Activated T-helper 2 cell treated with anti-CD3 and anti-CD28 coated beads, Interferon-gamma antibody, Interleukin-2, Interleukin-4, amounts not matched to agents 10 μg/mL and 5 μg/mL and 100 μg/mL, durations not matched to agents 14 hours and 24 hours and 36 hours (primary cell): ENCODE results near the gene ATP7A. TPM values are rescaled to one million over a fixed set of nuclear protein-coding genes. Genes with fewer than 3 reads are reported as not detected.
"Not testable (repeated sequence)": the region's sequence is repeated elsewhere in the genome, so short reads cannot be mapped to it uniquely, and the experiment has no call there.

Source experiments
- DNase-seq: peaks from one replicate; pipeline ENCODE4 v3.0.0; 2021; ENCODE audit warnings: low spot score
- H3K27ac Mint-ChIP-seq: one replicate; pipeline ENCODE4 v1.8.0; 2021; ENCODE audit warnings: mixed read lengths
- H3K27me3 Mint-ChIP-seq: one replicate; pipeline ENCODE4 v1.8.0; 2021; ENCODE audit warnings: low read depth, mixed read lengths
- H3K36me3 Mint-ChIP-seq: one replicate; pipeline ENCODE4 v1.8.0; 2021; ENCODE audit warnings: low read depth, mixed read lengths
- H3K4me1 Mint-ChIP-seq: one replicate; pipeline ENCODE4 v1.8.0; 2021; ENCODE audit warnings: low read depth, mixed read lengths
- H3K4me3 Mint-ChIP-seq: one replicate; pipeline ENCODE4 v1.8.0; 2021; ENCODE audit warnings: low read depth, mild to moderate bottlenecking, moderate library complexity, mixed read lengths
- H3K9me3 Mint-ChIP-seq: one replicate; pipeline ENCODE4 v1.8.0; 2021; ENCODE audit warnings: mixed read lengths
- intact Hi-C: fragments of 100-400 bp; cut with micrococcal nuclease; formaldehyde crosslinking; loops from one replicate; pipeline ENCODE4 v1.15.1; 2023
- total RNA-seq: library from RNA; stranded (reverse); gene quantifications from 2 replicates; pipeline ENCODE4 v1.2.3, GENCODE V29; 2022

ATP7A gene
- total RNA-seq = 6.2 and 6.6 TPM in 2 replicates

DNA sequence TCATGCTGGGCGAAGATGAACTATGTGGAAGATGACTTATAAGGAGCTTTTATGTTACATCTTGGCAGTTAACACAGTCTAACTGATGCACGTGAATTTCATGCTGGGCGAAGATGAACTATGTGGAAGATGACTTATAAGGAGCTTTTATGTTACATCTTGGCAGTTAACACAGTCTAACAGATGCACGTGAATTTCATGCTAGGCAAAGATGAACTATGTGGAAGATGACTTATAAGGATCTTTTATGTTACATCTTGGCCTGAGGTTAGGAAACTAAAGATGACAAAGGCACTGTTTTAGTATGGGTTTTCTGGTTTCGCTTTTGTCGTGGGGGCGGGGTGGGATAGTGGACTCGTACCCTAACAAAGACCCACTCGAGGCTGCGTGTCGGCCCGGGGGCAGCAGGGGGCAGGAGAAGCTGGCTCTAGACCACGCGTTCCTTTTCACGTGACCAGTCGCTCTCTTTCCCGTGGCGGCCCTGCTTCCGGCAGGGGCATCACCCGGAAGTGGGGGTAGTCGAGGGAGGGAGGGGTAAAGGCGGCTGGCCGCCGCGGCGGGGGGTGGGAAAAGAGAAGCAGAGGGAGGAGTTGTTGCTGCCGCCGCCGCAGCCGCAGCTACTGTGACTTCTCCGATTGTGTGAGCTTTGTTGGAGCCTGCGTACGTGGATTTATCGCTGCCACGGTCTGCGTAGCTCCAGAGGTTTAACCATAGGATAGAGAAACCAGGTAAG, at the start of gene ATP7A:
ATP7A (plus strand) TSS at position 586 of the 733 bp plus-strand sequence. CDS start 60,949 bp downstream, outside the sequence.
- Mint-ChIP-seq H3K4me1 (peaks cover 9% of the 10 kb centered on the region), H3K9me3 (no peaks in the 10 kb centered on the region), H3K27me3 (no peaks in the 10 kb centered on the region), H3K36me3 (peaks cover 3% of the 10 kb centered on the region), H3K4me3 (peak within 1 kb of the TSS; percentile 93), H3K27ac (peak within 1 kb of the TSS; percentile 97)
- intact Hi-C loops = loop anchor here (1.0 to 2.0 kb wide), 5 partner anchors 11 to 195 kb away; partner anchors contain the start of genes COX7B, MAGT1 and PGK1
- DNase-seq = peak; percentile 86

DNA sequence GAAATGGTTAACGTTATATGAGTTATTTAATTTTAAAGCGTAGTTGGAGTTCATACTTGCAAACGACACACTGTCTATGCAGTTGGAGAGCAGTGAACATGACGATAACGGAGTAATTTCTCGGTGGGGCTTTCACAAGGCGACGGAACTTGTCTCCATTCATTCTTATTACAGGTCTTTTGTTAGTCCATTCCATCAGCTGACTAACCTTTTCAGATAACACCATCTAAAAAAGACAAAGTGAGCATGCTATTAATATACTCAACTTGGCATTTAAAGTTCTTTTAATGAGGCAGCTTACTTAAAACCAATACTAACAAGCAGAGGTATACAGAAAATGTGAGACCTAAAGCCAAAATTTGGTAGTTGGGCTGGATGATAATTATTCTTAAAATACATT, 35.1 kb upstream of the ATP7A start:
- Mint-ChIP-seq H3K36me3 (peaks cover 35% of the 10 kb centered on the region), H3K4me1 (peaks cover 2% of the 10 kb centered on the region), H3K27me3 (no peaks in the 10 kb centered on the region), H3K9me3 (no peaks in the 10 kb centered on the region), H3K27ac (no peak overlapping the region), H3K4me3 (no peak overlapping the region)
- no peak for DNase-seq
- intact Hi-C loops = no loop called here

DNA sequence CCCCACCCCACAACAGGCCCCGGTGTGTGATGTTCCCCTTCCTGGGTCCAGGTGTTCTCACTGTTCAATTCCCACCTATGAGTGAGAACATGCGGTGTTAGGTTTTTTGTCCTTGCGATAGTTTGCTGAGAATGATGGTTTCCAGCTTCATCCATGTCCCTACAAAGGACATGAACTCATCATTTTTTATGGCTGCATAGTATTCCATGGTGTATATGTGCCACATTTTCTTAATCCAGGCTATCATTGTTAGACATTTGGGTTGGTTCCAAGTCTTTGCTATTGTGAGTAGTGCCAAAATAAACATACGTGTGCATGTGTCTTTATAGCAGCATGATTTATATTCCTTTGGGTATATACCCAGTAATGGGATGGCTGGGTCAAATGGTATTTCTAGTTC, 29.1 kb upstream of the ATP7A start:
- H3K27ac Mint-ChIP-seq, H3K27me3 Mint-ChIP-seq, H3K9me3 Mint-ChIP-seq, DNase-seq, H3K4me3 Mint-ChIP-seq, H3K4me1 Mint-ChIP-seq, intact Hi-C loops: not testable (repeated sequence)
- H3K36me3 Mint-ChIP-seq = peaks cover 20% of the 10 kb centered on the region

DNA sequence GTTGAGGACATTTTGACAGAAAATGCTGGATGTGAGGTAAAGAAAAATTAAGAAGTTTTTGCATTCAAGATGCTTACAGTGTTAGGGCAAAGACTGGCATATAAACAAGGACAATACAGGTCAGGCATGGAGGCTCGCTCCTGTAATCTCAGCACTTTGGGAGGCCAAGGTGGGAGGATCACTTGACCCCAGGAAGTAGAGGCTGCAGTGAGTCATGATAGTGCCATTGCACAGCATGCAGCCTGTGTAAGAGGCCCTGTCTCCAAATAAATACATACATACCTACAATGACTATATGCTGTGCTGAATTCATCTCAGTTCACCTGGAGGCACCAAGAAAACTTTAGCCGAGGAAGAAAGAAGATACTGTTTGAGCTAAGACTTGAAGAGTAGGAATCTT, 17.6 kb upstream of the ATP7A start:
- no peaks in the 10 kb centered on the region for H3K9me3 Mint-ChIP-seq
- H3K4me1 Mint-ChIP-seq = peaks cover 23% of the 10 kb centered on the region
- H3K27ac Mint-ChIP-seq = no peak overlapping the region
- no peaks in the 10 kb centered on the region for H3K27me3 Mint-ChIP-seq
- DNase-seq = no peak
- peaks cover 19% of the 10 kb centered on the region for H3K36me3 Mint-ChIP-seq
- intact Hi-C loops = loop anchor here (10.0 kb wide), 1 partner anchor 218 kb away; no protein-coding TSS in a partner anchor
- H3K4me3 Mint-ChIP-seq = peak overlapping the region; percentile 91

DNA sequence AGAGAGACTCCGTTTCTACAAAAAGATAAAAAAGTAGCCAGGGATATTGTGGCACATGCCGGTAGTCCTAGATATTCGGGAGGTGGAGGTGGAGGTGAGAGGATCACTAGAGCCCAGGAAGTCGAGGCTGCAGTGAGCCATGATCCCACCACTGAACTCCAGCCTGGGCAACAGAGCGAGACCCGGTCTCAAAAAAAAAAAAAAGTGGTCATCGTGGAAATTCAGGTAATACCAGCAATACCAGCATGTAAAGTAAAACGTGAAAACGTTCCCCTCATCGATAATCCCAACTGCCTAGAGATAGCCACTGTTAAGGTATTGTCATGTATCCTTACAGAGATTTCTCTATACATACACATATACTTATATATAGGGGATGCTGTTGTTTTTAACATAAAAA, 16.8 kb upstream of the ATP7A start:
- no peak for DNase-seq
- intact Hi-C loops = loop anchor here (2.0 to 10.0 kb wide), 2 partner anchors 17 to 219 kb away; partner anchors contain the start of gene ATP7A
- H3K4me3 Mint-ChIP-seq = peak overlapping the region; percentile 91
- H3K27me3 Mint-ChIP-seq = no peaks in the 10 kb centered on the region
- no peak overlapping the region for H3K27ac Mint-ChIP-seq
- H3K9me3 Mint-ChIP-seq = no peaks in the 10 kb centered on the region
- H3K4me1 Mint-ChIP-seq = peaks cover 23% of the 10 kb centered on the region
- peaks cover 19% of the 10 kb centered on the region for H3K36me3 Mint-ChIP-seq

DNA sequence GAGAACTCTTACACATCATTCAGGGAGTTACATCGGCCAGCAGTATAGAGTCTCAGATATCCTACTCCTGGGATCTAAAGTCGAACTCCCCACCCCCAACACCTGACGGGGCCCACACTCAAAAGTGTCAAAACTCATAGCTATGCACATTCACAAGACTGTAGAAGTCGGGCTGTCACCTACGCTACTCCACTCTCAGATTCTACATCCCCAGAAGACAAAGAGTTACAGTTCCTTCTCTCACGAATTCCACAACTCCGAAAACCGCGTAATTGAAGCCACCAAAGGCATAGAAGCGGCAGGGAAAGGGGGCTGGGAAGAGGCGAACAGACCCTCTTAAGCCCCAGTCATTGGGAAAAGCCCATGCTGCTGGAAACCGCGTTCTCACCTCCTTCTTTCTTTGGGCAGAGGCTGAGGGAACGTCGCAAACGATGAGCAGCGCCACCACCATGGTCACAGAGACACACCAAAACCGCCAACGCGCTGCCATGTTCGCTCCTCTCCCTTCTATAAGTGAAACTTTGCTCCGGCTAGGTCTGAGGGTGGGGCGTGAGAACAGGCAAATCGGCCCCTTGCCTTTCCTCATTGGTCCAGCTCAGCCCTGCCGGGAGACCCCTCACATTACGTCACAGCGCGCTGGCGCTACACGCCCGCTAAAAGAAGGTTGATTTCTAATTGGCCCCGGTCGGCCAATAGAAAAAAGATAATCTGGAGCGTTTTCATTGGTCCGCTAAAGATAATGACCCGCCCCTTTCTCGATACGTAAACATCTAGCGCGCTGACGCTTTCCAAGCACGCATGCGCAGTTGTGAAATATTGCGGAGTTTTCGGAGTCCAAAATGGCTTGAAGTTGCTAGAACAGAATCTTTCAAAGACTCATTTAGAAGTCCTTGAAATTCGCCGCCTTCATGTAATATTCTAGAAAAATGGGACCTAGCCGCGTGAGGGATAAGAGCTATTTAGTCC, 15.3 kb upstream of the ATP7A start, which contains the start of gene MAGT1:
MAGT1 (minus strand) TSS at position 515 of the 966 bp plus-strand sequence; CDS start at position 490, 25 bp downstream.
- Mint-ChIP-seq H3K36me3 (peaks cover 14% of the 10 kb centered on the region), H3K9me3 (no peaks in the 10 kb centered on the region), H3K4me3 (peak within 1 kb of the TSS; percentile 91), H3K27ac (peak within 1 kb of the TSS; percentile 98), H3K27me3 (no peaks in the 10 kb centered on the region), H3K4me1 (peaks cover 19% of the 10 kb centered on the region)
- peak; percentile 89 for DNase-seq
- intact Hi-C loops = loop anchor here (1.0 to 10.0 kb wide), 4 partner anchors 16 to 448 kb away; partner anchors contain the start of genes ATP7A, ATRX and FGF16

DNA sequence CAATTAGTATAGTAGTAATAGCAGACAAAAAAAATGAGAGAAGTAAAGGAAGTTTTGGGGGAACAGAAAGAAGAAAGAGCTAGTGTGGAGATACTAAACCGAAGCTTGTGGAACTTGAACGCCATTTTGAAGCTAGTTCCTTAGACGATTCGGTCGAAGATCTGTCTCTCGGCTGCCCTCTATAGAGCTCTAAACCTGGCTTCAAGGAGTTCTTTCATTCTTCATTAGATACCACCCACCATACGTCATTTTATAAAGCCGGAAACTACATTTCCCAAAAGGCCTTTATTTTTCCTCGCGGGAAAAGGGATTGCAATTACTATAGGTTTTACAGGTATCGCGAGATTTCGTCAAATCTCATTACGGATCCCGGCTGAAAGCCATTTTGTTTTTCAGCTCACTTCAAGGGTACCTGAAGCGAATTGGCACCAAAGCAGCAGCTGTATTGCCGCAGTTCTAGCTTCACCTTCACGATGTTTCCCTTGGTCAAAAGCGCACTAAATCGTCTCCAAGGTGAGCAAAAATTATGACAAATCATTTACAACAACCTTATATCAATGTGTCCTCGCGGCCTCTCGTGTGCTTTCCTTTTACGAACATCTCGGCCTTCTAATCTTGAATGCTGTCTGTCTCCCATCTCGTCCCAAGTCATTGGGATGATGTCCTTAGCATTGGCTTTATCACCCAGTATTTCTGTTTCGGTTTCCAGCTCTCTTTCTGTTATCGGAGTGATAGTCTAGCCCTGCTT, 11.2 kb upstream of the ATP7A start, which contains the start of gene COX7B:
COX7B (plus strand) TSS at position 388 of the 748 bp plus-strand sequence; CDS start at position 474, 86 bp downstream.
- H3K27me3 Mint-ChIP-seq = no peaks in the 10 kb centered on the region
- peak; percentile 67 for DNase-seq
- peaks cover 27% of the 10 kb centered on the region for H3K36me3 Mint-ChIP-seq
- intact Hi-C loops = loop anchor here (1.0 to 10.0 kb wide), 4 partner anchors 11 to 452 kb away; partner anchors contain the start of genes ATP7A, FGF16 and PGK1
- H3K9me3 Mint-ChIP-seq = no peaks in the 10 kb centered on the region
- H3K4me3 Mint-ChIP-seq = peak within 1 kb of the TSS; percentile 94
- peak within 1 kb of the TSS; percentile 92 for H3K27ac Mint-ChIP-seq
- H3K4me1 Mint-ChIP-seq = peaks cover 12% of the 10 kb centered on the region

DNA sequence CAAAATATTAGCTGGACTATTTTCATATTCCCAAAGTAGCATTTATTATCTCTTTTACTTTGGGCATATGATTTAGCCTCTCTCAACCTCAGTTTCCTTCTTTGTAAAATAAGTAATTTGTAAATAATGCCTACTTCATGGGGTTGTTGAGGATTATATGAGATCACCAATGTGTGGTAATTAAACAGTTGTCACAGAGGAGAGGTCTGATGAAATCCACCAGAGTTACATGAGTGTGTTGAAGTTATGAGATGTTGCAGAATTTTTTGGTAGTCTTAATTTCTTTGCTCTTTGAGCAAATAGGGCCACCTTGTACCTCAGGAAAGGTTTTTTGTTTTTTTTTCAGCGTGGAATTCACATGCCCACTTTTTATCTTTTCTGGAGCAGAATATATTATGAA, 9.8 kb upstream of the ATP7A start:
- Mint-ChIP-seq H3K4me3 (peak overlapping the region; percentile 94), H3K9me3 (no peaks in the 10 kb centered on the region), H3K27me3 (no peaks in the 10 kb centered on the region), H3K27ac (peak overlapping the region; percentile 55), H3K4me1 (peaks cover 12% of the 10 kb centered on the region), H3K36me3 (peaks cover 35% of the 10 kb centered on the region)
- no peak for DNase-seq
- intact Hi-C loops = no loop called here

DNA sequence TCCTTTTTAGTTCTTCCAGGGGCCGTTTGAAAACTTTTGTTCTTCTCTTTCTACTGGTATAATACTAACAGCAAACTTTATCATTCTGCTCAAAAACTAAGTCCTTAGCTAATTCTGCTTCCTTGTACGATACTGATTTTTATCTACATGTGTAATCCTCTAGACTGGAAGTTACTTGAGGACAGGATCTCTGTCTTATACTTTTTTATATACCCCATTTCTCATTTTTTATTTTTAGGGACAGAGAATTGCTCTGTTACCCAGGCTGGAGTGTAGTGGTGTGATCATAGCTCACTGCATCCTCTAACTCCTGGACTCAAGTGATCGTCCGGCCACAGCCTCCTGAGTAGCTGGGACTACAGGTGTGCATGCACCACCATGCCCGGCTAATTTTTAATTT, 9.0 kb upstream of the ATP7A start:
- intact Hi-C loops = no loop called here
- peak overlapping the region; percentile 46 for H3K27ac Mint-ChIP-seq
- peaks cover 35% of the 10 kb centered on the region for H3K36me3 Mint-ChIP-seq
- H3K9me3 Mint-ChIP-seq = no peaks in the 10 kb centered on the region
- H3K4me3 Mint-ChIP-seq = peak overlapping the region; percentile 94
- H3K27me3 Mint-ChIP-seq = no peaks in the 10 kb centered on the region
- peaks cover 11% of the 10 kb centered on the region for H3K4me1 Mint-ChIP-seq
- DNase-seq = no peak

DNA sequence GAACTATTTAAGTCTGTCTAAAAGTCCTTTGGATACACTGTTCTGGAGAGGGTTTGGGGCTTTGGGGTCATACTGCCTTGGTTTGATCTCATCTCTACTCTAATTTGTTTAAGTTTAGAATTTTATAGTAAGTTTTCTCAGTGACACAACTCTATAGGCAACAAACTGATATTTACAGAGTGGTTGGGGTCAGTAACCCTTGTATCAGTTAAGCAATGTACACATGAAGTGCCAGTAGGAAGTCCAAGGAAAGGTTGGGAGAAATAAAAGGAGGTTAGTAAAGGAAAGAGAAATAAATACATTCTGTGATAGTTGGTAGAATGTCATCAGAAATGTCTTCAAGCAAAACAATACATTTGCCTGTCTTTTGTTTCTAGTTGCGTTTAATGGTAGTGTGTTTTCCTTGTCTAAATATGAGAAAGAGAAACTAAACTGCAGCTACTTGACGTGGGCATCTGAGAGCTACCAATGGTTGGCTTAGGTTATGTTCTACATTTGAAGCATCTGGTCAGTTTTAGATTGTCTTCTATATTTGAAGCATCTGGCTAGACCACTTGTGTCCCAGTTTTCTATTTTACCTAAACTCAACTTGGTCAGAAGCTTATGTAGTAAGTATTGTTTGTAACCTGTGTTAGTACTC, 6.9 kb downstream of the ATP7A start:
- H3K27me3 Mint-ChIP-seq = no peaks in the 10 kb centered on the region
- H3K36me3 Mint-ChIP-seq = peaks cover 3% of the 10 kb centered on the region
- peak overlapping the region; percentile 71 for H3K27ac Mint-ChIP-seq
- H3K9me3 Mint-ChIP-seq = no peaks in the 10 kb centered on the region
- H3K4me1 Mint-ChIP-seq = peaks cover 16% of the 10 kb centered on the region
- no peak for DNase-seq
- intact Hi-C loops = no loop called here
- H3K4me3 Mint-ChIP-seq = peak overlapping the region; percentile 76

DNA sequence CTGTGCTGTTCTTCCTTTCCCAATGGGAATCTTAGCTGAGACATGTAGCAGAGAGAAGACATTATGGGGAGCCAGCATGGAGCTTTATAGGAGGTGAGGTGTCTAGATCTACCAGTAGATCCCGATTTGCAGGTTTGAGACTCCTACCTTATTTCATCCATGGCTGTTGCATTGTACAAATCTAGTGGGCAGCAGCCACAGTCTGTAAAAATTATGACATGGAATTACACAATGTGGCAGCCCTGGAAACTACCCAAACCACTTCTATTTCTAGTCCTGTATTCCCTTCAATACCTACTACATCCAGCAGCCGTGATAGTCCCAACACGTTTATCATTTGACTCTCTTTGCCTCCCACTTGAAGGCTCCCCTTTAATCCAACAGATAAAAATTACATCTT, 8.1 kb downstream of the ATP7A start:
- Mint-ChIP-seq H3K36me3 (peaks cover 6% of the 10 kb centered on the region), H3K9me3 (no peaks in the 10 kb centered on the region), H3K4me3 (no peak overlapping the region), H3K27ac (no peak overlapping the region), H3K4me1 (peaks cover 12% of the 10 kb centered on the region), H3K27me3 (no peaks in the 10 kb centered on the region)
- DNase-seq = no peak
- intact Hi-C loops = no loop called here
